Fibroblast of lung (primary cell): ENCODE measurements around the gene APC. TPM values are rescaled to one million over a fixed set of nuclear protein-coding genes. Genes with fewer than 3 reads are reported as not detected.

Experiments
- DNase-seq, 2 donors: peaks; one replicate each; pipeline versions ENCODE4 v3.0.0 to v3.0.0-alpha.2; 2010; ENCODE audit warnings: low read depth in 2 of 2
- H2AFZ ChIP-seq: 2 replicates; pipeline ENCODE4 v1.5.1; 2012; ENCODE audit warnings: low read length, control low read depth, inconsistent platforms
- H3K27ac ChIP-seq: 2 replicates; pipeline ENCODE4 v1.5.1; 2011; ENCODE audit warnings: low read length, control low read depth; ENCODE audit not compliant: insufficient read depth
- H3K27me3 ChIP-seq: 2 replicates; pipeline ENCODE4 v1.5.1; 2011; ENCODE audit warnings: mild to moderate bottlenecking, low read length; ENCODE audit not compliant: control insufficient read depth, insufficient read depth
- H3K36me3 ChIP-seq: 2 replicates; pipeline ENCODE4 v1.5.1; 2011; ENCODE audit warnings: low read length; ENCODE audit not compliant: control insufficient read depth, insufficient read depth
- H3K4me1 ChIP-seq: 2 replicates; pipeline ENCODE4 v1.5.1; 2011; ENCODE audit warnings: low read length; ENCODE audit not compliant: control insufficient read depth, insufficient read depth; ENCODE audit errors: extremely low read depth
- H3K4me2 ChIP-seq: 2 replicates; pipeline ENCODE4 v1.5.1; 2011; ENCODE audit warnings: low read length, control low read depth; ENCODE audit not compliant: insufficient read depth; ENCODE audit errors: extremely low read depth
- H3K4me3 ChIP-seq, 4 experiments: fragments of 200-600 bp in 1 of 4; sonication (generic) in 1 of 4; replicated peaks in 1 of 4; 2 replicates each; pipeline ENCODE4 v1.5.1; 2011 to 2016; ENCODE audit warnings: low read length in 4 of 4, low read depth in 3 of 4, mild to moderate bottlenecking in 3 of 4, control low read depth in 2 of 4, inconsistent platforms in 1 of 4, mixed read lengths in 1 of 4; ENCODE audit not compliant: insufficient read depth in 1 of 4; ENCODE audit errors: control extremely low read depth in 1 of 4
- H3K79me2 ChIP-seq: 2 replicates; pipeline ENCODE4 v1.5.1; 2012; ENCODE audit warnings: mild to moderate bottlenecking, low read length, inconsistent platforms; ENCODE audit not compliant: control insufficient read depth, insufficient read depth
- H3K9ac ChIP-seq: 2 replicates; pipeline ENCODE4 v1.5.1; 2011; ENCODE audit warnings: mild to moderate bottlenecking, low read length, control low read depth; ENCODE audit not compliant: insufficient read depth
- H3K9me3 ChIP-seq: 2 replicates; pipeline ENCODE4 v1.5.1; 2012; ENCODE audit warnings: low read depth, low read length; ENCODE audit not compliant: control insufficient read depth, insufficient read depth
- H4K20me1 ChIP-seq: 2 replicates; pipeline ENCODE4 v1.5.1; 2011; ENCODE audit warnings: low read length; ENCODE audit not compliant: control insufficient read depth, insufficient read depth; ENCODE audit errors: extremely low read depth
- CTCF ChIP-seq, 2 donors: IDR thresholded peaks in 1 of 2; conservative IDR thresholded peaks in 1 of 2; 1 replicate in 1 of 2; 2 replicates in 1 of 2; pipeline ENCODE4 v1.5.1; 2011 to 2012; ENCODE audit warnings: low read length in 2 of 2, control low read depth in 1 of 2, inconsistent platforms in 1 of 2, low read depth in 1 of 2, mild to moderate bottlenecking in 1 of 2
- EZH2 ChIP-seq: IDR thresholded peaks from 2 replicates; pipeline ENCODE4 v1.5.1; 2012; ENCODE audit warnings: low read length, control low read depth, mild to moderate bottlenecking; ENCODE audit errors: missing control alignments
- polyA plus RNA-seq, 2 donors: library from polyadenylated mRNA; depleted of rRNA in 1 of 2; stranded (reverse) in 1 of 2; unstranded in 1 of 2; fragments of >200 nt; gene quantifications; 2 replicates each; pipeline ENCODE4 v1.2.1, GENCODE V29; 2011 to 2012; ENCODE audit warnings: missing spikeins in 1 of 2
- total RNA-seq: library from RNA; depleted of rRNA; stranded (reverse); fragments of >200 nt; gene quantifications from 2 replicates; pipeline ENCODE4 v1.2.1, GENCODE V29; 2014

APC gene
- total and polyA plus RNA-seq, 2 donors (not counting 1 experiment from before 2014, with no cell fraction given), result 23.6 to 69.9 TPM

- Histone ChIP-seq H3K4me1 (peaks cover 3% of the 10 kb centered on the region), H3K36me3 (no peaks in the 10 kb centered on the region), H3K79me2 (peaks cover 48% of the 10 kb centered on the region), H2AFZ (no peak overlapping the region), H3K9ac (no peak overlapping the region), H3K4me3 (peak overlapping the region; percentile 89 to 92 (median 90)), H4K20me1 (peaks cover 2% of the 10 kb centered on the region), H3K27me3 (no peaks in the 10 kb centered on the region), H3K9me3 (no peaks in the 10 kb centered on the region), H3K27ac (no peak overlapping the region), H3K4me2 (peak overlapping the region; percentile 88)
- TF ChIP-seq EZH2 (no peak), CTCF (conservative IDR thresholded peaks at IDR 0.05 in 1 of 2, IDR thresholded peaks at IDR 0.05 in 1 of 2; ENCODE audit: low read depth in 1 of 2, low read length in 2 of 2) (no peak)
- peak; percentile 17 to 45 for DNase-seq
Measured at GRCh38 chr5:112709416-112709815, 28.3 kb upstream of the APC start.

GRCh38 chr5:112710896-112711295, 26.8 kb upstream of the APC start:
- Histone ChIP-seq H3K4me1 (peaks cover 3% of the 10 kb centered on the region), H3K79me2 (peaks cover 53% of the 10 kb centered on the region), H3K4me2 (no peak overlapping the region), H4K20me1 (peaks cover 2% of the 10 kb centered on the region), H3K4me3 (no peak overlapping the region), H3K27ac (no peak overlapping the region), H3K36me3 (no peaks in the 10 kb centered on the region), H3K9me3 (no peaks in the 10 kb centered on the region), H3K27me3 (no peaks in the 10 kb centered on the region), H2AFZ (no peak overlapping the region), H3K9ac (no peak overlapping the region)
- no peak for TF ChIP-seq EZH2
- TF ChIP-seq CTCF (conservative IDR thresholded peaks at IDR 0.05 in 1 of 2, IDR thresholded peaks at IDR 0.05 in 1 of 2; ENCODE audit: low read depth in 1 of 2, low read length in 2 of 2), result no peak
- DNase-seq, result no peak

GRCh38 chr5:112711436-112711835, 26.2 kb upstream of the APC start:
- Histone ChIP-seq H3K9ac (no peak overlapping the region), H3K36me3 (no peaks in the 10 kb centered on the region), H3K27me3 (no peaks in the 10 kb centered on the region), H3K4me3 (no peak overlapping the region), H3K9me3 (no peaks in the 10 kb centered on the region), H3K27ac (no peak overlapping the region), H4K20me1 (peaks cover 2% of the 10 kb centered on the region), H3K4me1 (peaks cover 3% of the 10 kb centered on the region), H3K79me2 (peaks cover 54% of the 10 kb centered on the region), H3K4me2 (no peak overlapping the region), H2AFZ (no peak overlapping the region)
- no peak for TF ChIP-seq EZH2
- no peak for TF ChIP-seq CTCF (conservative IDR thresholded peaks at IDR 0.05 in 1 of 2, IDR thresholded peaks at IDR 0.05 in 1 of 2; ENCODE audit: low read depth in 1 of 2, low read length in 2 of 2)
- no peak for DNase-seq
